H1 (cell line): ENCODE data around the gene SPDYE5. TPM values are rescaled to one million over a fixed set of nuclear protein-coding genes. Genes with fewer than 3 reads are reported as not detected.
"Not testable (repeated sequence)": the region's sequence is repeated elsewhere in the genome, so short reads cannot be mapped to it uniquely, and the experiment has no call there.

Experiments
- CTCF ChIA-PET: fragments of 300-600 bp; sonication (Branson Sonifier 250); formaldehyde crosslinking; loops from one replicate; lab custom pipeline; 2021; ENCODE audit not compliant: partially characterized antibody; lab: Charles Lee
- POLR2A ChIA-PET: fragments of 300-600 bp; sonication (Branson Sonifier 250); formaldehyde crosslinking; loops from one replicate; lab custom pipeline; 2021; ENCODE audit warnings: inconsistent platforms; ENCODE audit not compliant: partially characterized antibody; lab: Charles Lee
- DNase-seq, 2 experiments: peaks; one replicate each; pipeline versions ENCODE4 v3.0.0 to v3.0.0-alpha.2; 2010 to 2022; ENCODE audit warnings: low spot score in 2 of 2, low read depth in 1 of 2, mixed read lengths in 1 of 2
- FAIRE-seq: peaks from 2 replicates; lab custom pipeline; 2011; peaks lifted over from hg19 to GRCh38; lab: Jason Lieb, UNC
- H2AFZ ChIP-seq: 2 replicates; pipeline ENCODE4 v1.8.1; 2012; ENCODE audit warnings: low read length, inconsistent platforms
- H2AK5ac ChIP-seq: 2 replicates; pipeline ENCODE4 v1.6.1; 2013; ENCODE audit warnings: low read depth, low read length
- H2BK120ac ChIP-seq: replicated peaks from 2 replicates; pipeline ENCODE3; 2013; ENCODE audit warnings: low read depth, low read length, inconsistent platforms
- H2BK12ac ChIP-seq: 2 replicates; pipeline ENCODE4 v1.6.1; 2013; ENCODE audit warnings: low read depth, low read length
- H2BK15ac ChIP-seq: 2 replicates; pipeline ENCODE4 v1.6.1; 2013; ENCODE audit warnings: low read length
- H2BK20ac ChIP-seq: 2 replicates; pipeline ENCODE4 v1.6.1; 2013; ENCODE audit warnings: low read length
- H2BK5ac ChIP-seq: 2 replicates; pipeline ENCODE4 v1.6.1; 2013; ENCODE audit warnings: low read depth, low read length
- H3K14ac ChIP-seq: 2 replicates; pipeline ENCODE4 v1.6.1; 2013; ENCODE audit warnings: inconsistent platforms; ENCODE audit not compliant: insufficient read length
- H3K18ac ChIP-seq: 2 replicates; pipeline ENCODE4 v1.6.1; 2013; ENCODE audit warnings: low read length; ENCODE audit errors: extremely low read depth
- H3K23ac ChIP-seq: 2 replicates; pipeline ENCODE4 v1.6.1; 2013; ENCODE audit warnings: inconsistent platforms; ENCODE audit not compliant: insufficient read length
- H3K23me2 ChIP-seq: 2 replicates; pipeline ENCODE4 v1.6.1; 2013; ENCODE audit warnings: low read depth, low read length
- H3K27ac ChIP-seq: 2 replicates; pipeline ENCODE4 v1.6.1; 2011; ENCODE audit warnings: low read depth, low read length, inconsistent platforms
- H3K27me3 ChIP-seq, 4 experiments: replicated peaks in 1 of 4; 1 replicate in 1 of 4; 2 replicates in 3 of 4; pipeline versions ENCODE4 v1.6.1 to v1.8.1; 2011 to 2013; ENCODE audit warnings: low read length in 3 of 4, mild to moderate bottlenecking in 3 of 4, inconsistent platforms in 2 of 4, mixed read lengths in 2 of 4, moderate library complexity in 1 of 4; ENCODE audit not compliant: control insufficient read depth in 3 of 4, insufficient read depth in 3 of 4; ENCODE audit errors: extremely low read depth in 1 of 4
- H3K36me3 ChIP-seq, 4 experiments: 2 replicates each; pipeline versions ENCODE4 v1.6.1 to v1.8.1; 2011 to 2013; ENCODE audit warnings: mild to moderate bottlenecking in 4 of 4, low read length in 3 of 4, moderate library complexity in 2 of 4, control low read depth in 1 of 4, inconsistent platforms in 1 of 4; ENCODE audit not compliant: insufficient read depth in 4 of 4, control insufficient read depth in 2 of 4
- H3K4ac ChIP-seq: replicated peaks from 2 replicates; pipeline ENCODE3; 2013; ENCODE audit warnings: low read length, low read depth, mixed read lengths, inconsistent platforms; ENCODE audit not compliant: insufficient read length
- H3K4me1 ChIP-seq, 4 experiments: replicated peaks in 1 of 4; 1 replicate in 1 of 4; 2 replicates in 3 of 4; pipeline versions ENCODE4 v1.6.1 to v1.8.1; 2011 to 2013; ENCODE audit warnings: low read length in 3 of 4, inconsistent platforms in 2 of 4, mixed read lengths in 1 of 4; ENCODE audit not compliant: insufficient read depth in 4 of 4, control insufficient read depth in 3 of 4
- H3K4me2 ChIP-seq, 2 experiments: 2 replicates each; pipeline versions ENCODE4 v1.6.1 to v1.8.1; 2011 to 2013; ENCODE audit warnings: low read depth in 2 of 2, low read length in 2 of 2, control low read depth in 1 of 2, inconsistent platforms in 1 of 2, mild to moderate bottlenecking in 1 of 2; ENCODE audit not compliant: insufficient read depth in 1 of 2
- H3K4me3 ChIP-seq, 4 experiments: fragments of 200-600, 300-600 bp in 1 of 4; sonication (generic), shearing (Covaris generic), sonication (Bioruptor Twin) in 1 of 4; 2 replicates each; pipeline versions ENCODE4 v1.5.1 to v1.8.1; 2011 to 2016; ENCODE audit warnings: low read length in 4 of 4, low read depth in 3 of 4, control low read depth in 2 of 4, inconsistent platforms in 2 of 4, mild to moderate bottlenecking in 2 of 4, mixed read lengths in 1 of 4, moderate library complexity in 1 of 4; ENCODE audit not compliant: insufficient read depth in 2 of 4; ENCODE audit errors: extremely low read depth in 1 of 4
- H3K56ac ChIP-seq: replicated peaks from 2 replicates; pipeline ENCODE3; 2013; ENCODE audit warnings: low read depth, mild to moderate bottlenecking, mixed read lengths, low read length, inconsistent platforms; ENCODE audit not compliant: insufficient read length
- H3K79me1 ChIP-seq: 2 replicates; pipeline ENCODE4 v1.6.1; 2013; ENCODE audit warnings: low read depth, low read length, control low read depth
- H3K79me2 ChIP-seq, 2 experiments: 2 replicates each; pipeline versions ENCODE4 v1.6.1 to v1.8.1; 2012 to 2013; ENCODE audit warnings: low read length in 2 of 2, mild to moderate bottlenecking in 2 of 2, inconsistent platforms in 1 of 2; ENCODE audit not compliant: insufficient read depth in 2 of 2, control insufficient read depth in 1 of 2
- H3K9ac ChIP-seq, 4 experiments: replicated peaks in 1 of 4; 1 replicate in 1 of 4; 2 replicates in 3 of 4; pipeline versions ENCODE4 v1.6.1 to v1.8.1; 2011 to 2013; ENCODE audit warnings: low read depth in 3 of 4, low read length in 3 of 4, control low read depth in 2 of 4, mild to moderate bottlenecking in 2 of 4, moderate library complexity in 2 of 4, inconsistent platforms in 1 of 4; ENCODE audit errors: extremely low read depth in 1 of 4
- H3K9me3 ChIP-seq, 2 experiments: 2 replicates each; pipeline versions ENCODE4 v1.6.1 to v1.8.1; 2012 to 2013; ENCODE audit warnings: mild to moderate bottlenecking in 2 of 2, moderate library complexity in 2 of 2, control low read depth in 1 of 2, inconsistent platforms in 1 of 2, low read depth in 1 of 2, low read length in 1 of 2, mixed read lengths in 1 of 2; ENCODE audit not compliant: insufficient read depth in 2 of 2
- H4K20me1 ChIP-seq, 2 experiments: replicated peaks in 1 of 2; 2 replicates each; pipeline versions ENCODE3 to v1.8.1; 2011 to 2013; ENCODE audit warnings: inconsistent platforms in 2 of 2, low read length in 2 of 2, mild to moderate bottlenecking in 1 of 2; ENCODE audit not compliant: insufficient read depth in 2 of 2, control insufficient read depth in 1 of 2
- H4K5ac ChIP-seq: 2 replicates; pipeline ENCODE4 v1.6.1; 2013; ENCODE audit warnings: low read length, low read depth, mixed read lengths, inconsistent platforms; ENCODE audit not compliant: insufficient read length
- H4K8ac ChIP-seq: 2 replicates; pipeline ENCODE4 v1.8.0; 2013; ENCODE audit warnings: mild to moderate bottlenecking, moderate library complexity, low read length, inconsistent platforms; ENCODE audit not compliant: insufficient read depth; ENCODE audit errors: extremely low read depth
- H4K91ac ChIP-seq: replicated peaks from 2 replicates; pipeline ENCODE3; 2013; ENCODE audit warnings: low read length, mixed read lengths, inconsistent platforms; ENCODE audit not compliant: insufficient read length
- WGBS, 2 experiments: shearing (Covaris generic) in 1 of 2; methylation state at CpG; one replicate each; pipeline versions ENCODE4 v1.1.6 to v1.1.7; 2013 to 2015; ENCODE audit warnings: low lambda C conversion rate in 2 of 2, mixed read lengths in 2 of 2, inconsistent platforms in 1 of 2, low coverage in 1 of 2, missing lambda C conversion rate in 1 of 2; ENCODE audit not compliant: insufficient replicate concordance in 2 of 2, insufficient coverage in 1 of 2, insufficient read length in 1 of 2; ENCODE audit errors: extremely low coverage in 1 of 2, missing lambda C conversion rate in 1 of 2; 5-methylcytosine and 5-hydroxymethylcytosine counted together
- polyA plus RNA-seq, 7 experiments: library from polyadenylated mRNA; depleted of rRNA in 3 of 7; stranded (reverse) in 5 of 7; unstranded in 2 of 7; fragments of >200 nt in 5 of 7; fragments of 200-250 nt in 2 of 7; gene quantifications; 1 replicate in 5 of 7; 2 replicates in 1 of 7; 4 replicates in 1 of 7; pipeline versions ENCODE4 v1.2.1 to v1.2.3, GENCODE V29; 2011 to 2013; ENCODE audit warnings: missing spikeins in 2 of 7, mixed read lengths in 2 of 7
- total RNA-seq: library from RNA; stranded (reverse); fragmentation: NEBNext Ultra II Directional; extraction: Animal tissue kit (Norgen Biotek cat#: 25700); gene quantifications from 2 replicates; pipeline ENCODE4 v1.2.1, GENCODE V29; 2021

The SPDYE5 gene
- total and polyA plus RNA-seq, 2 of the 8 experiments (the other 6 are each of a cell fraction or from before 2014, with no cell fraction given) = not detected

GRCh38 chr7:75509033-75509432, 16.9 kb downstream of the SPDYE5 start:
- H3K56ac ChIP-seq, H2BK120ac ChIP-seq, H3K4me1 ChIP-seq, H3K9ac ChIP-seq, H2BK12ac ChIP-seq, DNase-seq, CTCF ChIA-PET, POLR2A ChIA-PET, H3K79me1 ChIP-seq, H3K4me2 ChIP-seq, H3K23ac ChIP-seq, H3K4me3 ChIP-seq, H4K20me1 ChIP-seq, H3K27ac ChIP-seq, H3K4ac ChIP-seq, H3K9me3 ChIP-seq, H4K8ac ChIP-seq, H2BK5ac ChIP-seq, H3K79me2 ChIP-seq, H3K18ac ChIP-seq, H3K27me3 ChIP-seq, H4K5ac ChIP-seq, H2BK20ac ChIP-seq, H2AK5ac ChIP-seq, H3K36me3 ChIP-seq, H3K14ac ChIP-seq, H2AFZ ChIP-seq, H2BK15ac ChIP-seq, H4K91ac ChIP-seq, H3K23me2 ChIP-seq, FAIRE-seq: not testable (repeated sequence)
- WGBS, 2 experiments = 100% methylated on average over 2 of the region's 4 CpGs; no CpG with 5 or more reads in 1 of the 2 experiments

GRCh38 chr7:75518842-75519241, 26.7 kb downstream of the SPDYE5 start:
- DNase-seq, H2AK5ac ChIP-seq, H2BK12ac ChIP-seq, H4K5ac ChIP-seq, H3K18ac ChIP-seq, H3K27me3 ChIP-seq, H3K23me2 ChIP-seq, H3K56ac ChIP-seq, H2BK120ac ChIP-seq, H4K20me1 ChIP-seq, FAIRE-seq, H2BK15ac ChIP-seq, H3K23ac ChIP-seq, CTCF ChIA-PET, H3K9ac ChIP-seq, H2AFZ ChIP-seq, H3K4ac ChIP-seq, H4K91ac ChIP-seq, H3K9me3 ChIP-seq, H2BK5ac ChIP-seq, H3K27ac ChIP-seq, H2BK20ac ChIP-seq, H3K79me1 ChIP-seq, H3K4me3 ChIP-seq, H3K14ac ChIP-seq, H3K79me2 ChIP-seq, H4K8ac ChIP-seq, H3K4me1 ChIP-seq, H3K4me2 ChIP-seq: not testable (repeated sequence)
- H3K36me3 ChIP-seq = peaks cover 0 to 30% (median 8%) of the 10 kb centered on the region in 4 experiments; a peak in 7 of 8 replicates
- POLR2A ChIA-PET = interaction anchor here (0.7 to 1.7 kb wide), 2 partner anchors 10 to 106 kb away, joined by 3 read pairs; no protein-coding TSS in a partner anchor
- 89% methylated on average over 2 of the region's 2 CpGs; no CpG with 5 or more reads in 1 of the 2 experiments for WGBS, 2 experiments
